ENCODE results near the gene TMEM255B.

The TMEM255B gene

DNA sequence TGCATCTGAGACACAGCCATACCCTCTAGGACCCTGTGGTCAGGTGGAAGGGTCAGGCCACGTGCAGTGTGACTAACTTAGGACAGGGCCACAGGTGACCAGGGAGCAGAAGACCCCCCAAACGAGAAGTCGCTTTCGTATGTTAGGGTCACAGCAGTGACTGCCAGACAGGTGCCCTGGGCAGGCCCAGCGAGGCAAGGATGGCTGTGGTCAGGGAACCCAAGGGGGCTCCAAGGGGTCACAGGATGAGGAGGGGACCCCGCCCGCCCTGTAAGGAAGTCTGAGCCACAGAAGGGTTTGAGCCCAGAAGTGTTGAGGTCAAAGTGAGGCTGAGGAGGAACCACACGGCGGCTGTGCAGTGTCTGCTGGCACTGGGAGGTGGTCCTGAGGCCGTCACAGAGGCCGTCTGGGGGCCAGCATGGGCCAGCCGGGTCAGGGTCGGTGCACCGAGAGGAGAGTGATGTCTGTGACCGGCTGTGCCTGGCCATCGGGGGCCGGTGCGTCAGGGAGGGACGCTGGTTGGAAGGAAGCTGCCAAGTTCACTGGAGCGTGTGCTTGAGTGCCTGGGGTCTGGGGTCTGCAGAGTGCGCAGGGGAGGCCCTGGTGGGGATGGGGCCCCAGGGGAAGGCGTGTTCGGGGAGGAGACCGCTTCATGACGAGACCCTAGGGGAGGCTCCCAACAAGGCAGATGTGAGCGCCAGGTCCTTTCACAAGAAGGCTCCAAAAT, 24.8 kb upstream of the TMEM255B start:
- Histone ChIP-seq H3K4me3 (0 out of 2 replicates have a peak overlapping the region, but pooled peaks have one; percentile 38), H3K4me1 (peaks cover 67% of the 10 kb centered on the region), H3K9me3 (no peaks in the 10 kb centered on the region; the same call in 1 of the 2 replicates), H3K36me3 (no peaks in the 10 kb centered on the region), H3K27me3 (peaks cover 56% of the 10 kb centered on the region), H3K27ac (peak overlapping the region; percentile 44; the same call in 1 of the 2 replicates), H4K20me1 (peaks cover 19% of the 10 kb centered on the region; the same call in 1 of the 2 replicates), H3K9ac (no peak overlapping the region; the same call in 1 of the 2 replicates), H3K4me2 (peak overlapping the region; percentile 86)
- TF ChIP-seq Cebpa-rat (IDR thresholded peaks at IDR 0.05), result no peak

GRCh38 chr13:113734826-113735125, 24.2 kb upstream of the TMEM255B start:
- peak overlapping the region; percentile 86 for H3K4me2 ChIP-seq
- H3K4me3 ChIP-seq, result peak overlapping the region; percentile 38
- peak overlapping the region; percentile 44; the same call in 1 of the 2 replicates for H3K27ac ChIP-seq
- no peak overlapping the region; the same call in 1 of the 2 replicates for H3K9ac ChIP-seq
- peaks cover 24% of the 10 kb centered on the region; the same call in 1 of the 2 replicates for H4K20me1 ChIP-seq
- TF ChIP-seq Cebpa-rat (IDR thresholded peaks at IDR 0.05), result no peak
- H3K36me3 ChIP-seq, result no peaks in the 10 kb centered on the region
- no peaks in the 10 kb centered on the region; the same call in 1 of the 2 replicates for H3K9me3 ChIP-seq
- peaks cover 56% of the 10 kb centered on the region for H3K27me3 ChIP-seq
- peaks cover 72% of the 10 kb centered on the region for H3K4me1 ChIP-seq

- no peaks in the 10 kb centered on the region; the same call in 1 of the 2 replicates for H3K9me3 ChIP-seq
- no peak for TF ChIP-seq Cebpa-rat (IDR thresholded peaks at IDR 0.05)
- H3K4me2 ChIP-seq, result peak overlapping the region; percentile 86
- no peaks in the 10 kb centered on the region for H3K36me3 ChIP-seq
- no peak overlapping the region for H3K9ac ChIP-seq
- peaks cover 76% of the 10 kb centered on the region for H3K4me1 ChIP-seq
- H3K4me3 ChIP-seq, result peak overlapping the region; percentile 38
- H3K27ac ChIP-seq, result no peak overlapping the region
- H4K20me1 ChIP-seq, result peaks cover 28% of the 10 kb centered on the region
- peaks cover 56% of the 10 kb centered on the region for H3K27me3 ChIP-seq
Observed at GRCh38 chr13:113735194-113735593, 23.8 kb upstream of the TMEM255B start.

DNA sequence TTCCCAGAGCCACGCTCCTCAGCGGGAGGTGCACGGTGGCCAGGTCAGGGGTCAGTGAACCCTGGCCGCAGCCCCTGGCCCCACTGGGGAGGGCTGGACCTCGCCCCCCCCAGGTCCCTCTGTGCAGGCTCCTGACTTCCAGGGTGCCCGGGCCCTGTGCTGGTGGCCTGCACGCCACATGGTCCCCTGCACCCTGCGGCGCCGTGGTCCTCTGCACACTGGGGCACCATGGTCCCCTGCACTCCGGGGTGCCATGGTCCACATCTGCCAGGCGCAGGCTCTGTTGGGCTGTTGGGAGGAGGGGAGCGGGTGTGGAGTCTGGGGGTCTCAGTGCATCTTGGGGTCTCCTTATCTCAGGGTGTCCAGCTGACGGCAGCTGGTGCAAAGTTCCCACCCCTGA, 23.3 kb upstream of the TMEM255B start:
- Histone ChIP-seq H3K9me3 (no peaks in the 10 kb centered on the region; the same call in 1 of the 2 replicates), H3K27me3 (peaks cover 56% of the 10 kb centered on the region), H3K27ac (no peak overlapping the region), H3K4me1 (peaks cover 82% of the 10 kb centered on the region), H3K4me2 (peak overlapping the region; percentile 86), H3K4me3 (no peak overlapping the region), H3K36me3 (no peaks in the 10 kb centered on the region), H4K20me1 (peaks cover 34% of the 10 kb centered on the region), H3K9ac (no peak overlapping the region)
- no peak for TF ChIP-seq Cebpa-rat (IDR thresholded peaks at IDR 0.05)

- Histone ChIP-seq H3K4me3 (no peak overlapping the region), H3K4me2 (peak overlapping the region; percentile 86), H3K9ac (no peak overlapping the region), H4K20me1 (peaks cover 39% of the 10 kb centered on the region), H3K27me3 (peaks cover 52% of the 10 kb centered on the region), H3K36me3 (no peaks in the 10 kb centered on the region), H3K4me1 (peaks cover 86% of the 10 kb centered on the region), H3K9me3 (no peaks in the 10 kb centered on the region; the same call in 1 of the 2 replicates), H3K27ac (no peak overlapping the region)
- TF ChIP-seq Cebpa-rat (IDR thresholded peaks at IDR 0.05), result no peak
Observed at GRCh38 chr13:113736258-113736731, 22.7 kb upstream of the TMEM255B start.

DNA sequence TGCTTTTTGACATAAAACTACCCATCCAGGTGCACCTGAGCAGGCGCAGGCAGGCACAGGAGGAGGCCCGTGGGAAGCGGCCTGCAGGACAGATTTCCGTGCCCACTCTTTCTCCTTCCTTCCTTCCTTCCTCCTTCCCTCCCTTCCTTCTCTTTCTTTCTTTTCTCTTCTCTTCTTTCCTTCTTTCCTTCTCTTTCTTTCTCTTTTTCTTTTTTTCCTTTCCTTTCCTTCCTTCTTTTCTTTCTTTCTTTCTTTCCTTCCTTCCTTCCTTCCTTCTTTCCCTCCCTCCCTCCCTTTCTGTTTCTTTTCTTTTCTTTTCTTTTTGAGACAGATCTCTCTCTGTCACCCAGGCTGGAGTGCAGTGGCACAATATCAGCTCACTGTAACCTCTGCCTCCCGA, 21.2 kb upstream of the TMEM255B start:
- TF ChIP-seq Cebpa-rat (IDR thresholded peaks at IDR 0.05), result no peak
- no peaks in the 10 kb centered on the region; the same call in 1 of the 2 replicates for H3K9me3 ChIP-seq
- H3K4me3 ChIP-seq, result no peak overlapping the region
- no peak overlapping the region for H3K9ac ChIP-seq
- H3K27ac ChIP-seq, result no peak overlapping the region
- H3K27me3 ChIP-seq, result peaks cover 37% of the 10 kb centered on the region
- no peaks in the 10 kb centered on the region for H3K36me3 ChIP-seq
- H3K4me2 ChIP-seq, result no peak overlapping the region
- H4K20me1 ChIP-seq, result peaks cover 34% of the 10 kb centered on the region
- peaks cover 86% of the 10 kb centered on the region for H3K4me1 ChIP-seq

DNA sequence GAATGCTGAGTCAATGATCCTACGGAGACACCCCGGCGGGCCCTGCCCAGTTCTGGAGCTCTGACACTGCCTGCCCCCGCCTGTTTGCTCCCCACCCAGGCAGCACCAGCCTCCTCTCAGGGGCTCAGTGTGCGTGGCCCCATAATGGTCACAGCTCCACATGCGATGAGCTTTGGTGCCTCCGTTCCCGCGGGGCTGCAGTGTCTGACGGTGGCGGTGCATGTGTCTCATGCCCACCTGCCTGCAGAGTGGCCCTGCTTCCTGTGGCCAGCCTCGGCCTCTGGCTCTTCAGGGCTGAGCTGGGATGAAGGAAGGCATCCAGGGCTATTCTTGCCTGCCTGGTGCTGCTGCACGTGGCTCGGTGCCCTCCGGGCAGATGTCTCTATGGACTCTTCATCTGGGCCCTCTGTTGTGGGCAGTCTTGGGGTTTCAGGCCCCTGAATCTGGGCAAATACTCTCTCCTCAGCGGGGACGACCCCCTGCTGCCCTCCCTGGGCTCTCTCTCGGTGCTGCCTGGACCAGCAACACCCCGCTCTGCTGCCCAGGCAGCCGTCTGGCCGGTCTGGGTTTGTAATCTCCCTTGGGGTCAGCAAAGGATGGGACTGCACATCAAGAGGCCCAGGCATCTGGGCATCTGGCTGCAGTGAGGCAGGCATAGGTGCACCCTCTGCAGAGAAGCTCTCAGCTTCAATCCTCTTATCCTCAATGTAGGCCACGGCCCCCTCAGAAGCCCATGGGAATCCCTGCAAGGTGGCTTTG, 19.3 kb upstream of the TMEM255B start:
- Histone ChIP-seq H3K9ac (no peak overlapping the region), H3K4me1 (peaks cover 86% of the 10 kb centered on the region), H3K4me3 (no peak overlapping the region), H3K36me3 (no peaks in the 10 kb centered on the region), H3K27ac (no peak overlapping the region), H3K4me2 (peak overlapping the region; percentile 86), H4K20me1 (peaks cover 30% of the 10 kb centered on the region), H3K27me3 (peaks cover 34% of the 10 kb centered on the region), H3K9me3 (no peaks in the 10 kb centered on the region)
- no peak for TF ChIP-seq Cebpa-rat (IDR thresholded peaks at IDR 0.05)

DNA sequence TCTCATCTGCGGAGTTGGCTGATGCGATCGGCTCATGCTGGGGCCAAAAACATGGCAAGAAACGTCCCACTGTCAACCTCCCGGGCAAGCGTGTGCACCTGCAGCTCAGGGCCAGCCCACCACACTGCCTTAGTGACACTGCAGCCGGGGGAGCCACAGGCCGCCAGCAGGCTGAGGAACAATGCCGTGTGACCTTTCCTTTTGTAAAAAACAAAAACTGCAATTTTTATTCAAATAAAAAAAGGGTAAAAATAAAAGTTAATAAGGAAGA, 18.8 kb upstream of the TMEM255B start:
- H3K9me3 ChIP-seq, result no peaks in the 10 kb centered on the region
- H3K9ac ChIP-seq, result no peak overlapping the region
- peak overlapping the region; percentile 86 for H3K4me2 ChIP-seq
- H3K4me1 ChIP-seq, result peaks cover 84% of the 10 kb centered on the region
- no peak for TF ChIP-seq Cebpa-rat (IDR thresholded peaks at IDR 0.05)
- H3K27ac ChIP-seq, result no peak overlapping the region
- H3K4me3 ChIP-seq, result no peak overlapping the region
- no peaks in the 10 kb centered on the region for H3K36me3 ChIP-seq
- peaks cover 30% of the 10 kb centered on the region for H4K20me1 ChIP-seq
- peaks cover 32% of the 10 kb centered on the region for H3K27me3 ChIP-seq

GRCh38 chr13:113740661-113741060, 18.4 kb upstream of the TMEM255B start:
- peak overlapping the region; percentile 34; the same call in 1 of the 2 replicates for H3K4me3 ChIP-seq
- no peaks in the 10 kb centered on the region for H3K9me3 ChIP-seq
- peaks cover 79% of the 10 kb centered on the region for H3K4me1 ChIP-seq
- H3K4me2 ChIP-seq, result peak overlapping the region; percentile 86
- H3K27me3 ChIP-seq, result peaks cover 32% of the 10 kb centered on the region
- peaks cover 30% of the 10 kb centered on the region for H4K20me1 ChIP-seq
- no peak overlapping the region for H3K27ac ChIP-seq
- TF ChIP-seq Cebpa-rat (IDR thresholded peaks at IDR 0.05), result no peak
- H3K36me3 ChIP-seq, result no peaks in the 10 kb centered on the region
- H3K9ac ChIP-seq, result no peak overlapping the region

GRCh38 chr13:113741191-113741668, 17.8 kb upstream of the TMEM255B start:
- H3K27me3 ChIP-seq, result peaks cover 32% of the 10 kb centered on the region
- H3K4me1 ChIP-seq, result peaks cover 74% of the 10 kb centered on the region
- no peak overlapping the region for H3K9ac ChIP-seq
- H3K27ac ChIP-seq, result no peak overlapping the region
- H3K4me2 ChIP-seq, result peak overlapping the region; percentile 86
- peak overlapping the region; percentile 34 for H3K4me3 ChIP-seq
- no peak for TF ChIP-seq Cebpa-rat (IDR thresholded peaks at IDR 0.05)
- no peaks in the 10 kb centered on the region for H3K36me3 ChIP-seq
- H3K9me3 ChIP-seq, result no peaks in the 10 kb centered on the region
- peaks cover 30% of the 10 kb centered on the region for H4K20me1 ChIP-seq

Measured in BLaER1 (cell line).